SHP77 (cell line): ENCODE data around the gene ODAM.
"Not testable (repeated sequence)": the region's sequence is repeated elsewhere in the genome, so short reads cannot be mapped to it uniquely, and the experiment has no call there.

Experiments used
- DNase-seq, 2 experiments: peaks; one replicate each; lab custom pipeline; 2025; lab: John Stamatoyannopoulos, UW

The ODAM gene

GRCh38 chr4:70221818-70222217 lies 26.3 kb downstream of the ODAM start:
- not testable (repeated sequence) for DNase-seq

GRCh38 chr4:70225824-70226223 lies 30.3 kb downstream of the ODAM start, which contains the start of gene FDCSP:
TSS of gene FDCSP (plus strand) at chr4:70226124. CDS start at chr4:70231195, 5,071 bp downstream.
- DNase-seq, result no peak

- no peak for DNase-seq
These were observed 40.6 kb downstream of the ODAM start for GRCh38 chr4:70236125-70236524.

- no peak for DNase-seq
These were observed 43.8 kb downstream of the ODAM start for GRCh38 chr4:70239131-70239883.

GRCh38 chr4:70239884-70240591 lies 44.5 kb downstream of the ODAM start:
- DNase-seq, result no peak

GRCh38 chr4:70242297-70242696 lies 46.8 kb downstream of the ODAM start, which contains the start of gene CSN3:
TSS of gene CSN3 (plus strand) at chr4:70242597. CDS start at chr4:70244820, 2,223 bp downstream.
- DNase-seq, result not testable (repeated sequence)

- DNase-seq, result no peak
These were observed 47.6 kb downstream of the ODAM start for GRCh38 chr4:70243091-70243490.

- DNase-seq, result no peak
These were observed 55.9 kb downstream of the ODAM start for GRCh38 chr4:70251250-70251944.

GRCh38 chr4:70251945-70252277 lies 56.4 kb downstream of the ODAM start:
- DNase-seq, result no peak
